Measurements from ENCODE around the gene SLC10A7. TPM values are rescaled to one million over a fixed set of nuclear protein-coding genes. Genes with fewer than 3 reads are reported as not detected.

Gene SLC10A7
- total and polyA plus RNA-seq, 2 experiments from 2014 or later = 0.81 to 4.3 TPM

GRCh38 chr4:146245246-146245645 lies 276.5 kb downstream of the SLC10A7 start:
- H3K27ac ChIP-seq (ENCODE audit: low read depth) = no peak overlapping the region
- no peak overlapping the region for H3K4me3 Mint-ChIP-seq
- H4K20me1 ChIP-seq (replicated peaks; ENCODE audit: insufficient read depth) = no peaks in the 10 kb centered on the region
- H2AFZ ChIP-seq = no peak overlapping the region
- ATAC-seq (no peak), DNase-seq (ENCODE audit: low spot score) (no peak)
- H3K4me2 ChIP-seq = no peak overlapping the region
- H3F3A ChIP-seq (replicated peaks; ENCODE audit: low read depth) = no peaks in the 10 kb centered on the region
- no peaks in the 10 kb centered on the region for H3K9me3 Mint-ChIP-seq
- H3K4me1 ChIP-seq (ENCODE audit: insufficient read depth) = no peaks in the 10 kb centered on the region
- H3K79me2 ChIP-seq (replicated peaks; ENCODE audit: insufficient read depth) = no peaks in the 10 kb centered on the region
- H3K4me1 Mint-ChIP-seq = peaks cover 4% of the 10 kb centered on the region
- TF ChIP-seq JUNB (IDR thresholded peaks at IDR 0.05; ENCODE audit: unreplicated experiment) (no peak), NANOG (IDR thresholded peaks at IDR 0.05; ENCODE audit: borderline replicate concordance) (no peak), EZH2 (IDR thresholded peaks at IDR 0.05; ENCODE audit: low read depth, unreplicated experiment) (no peak), STAT1 (IDR thresholded peaks at IDR 0.05; ENCODE audit: unreplicated experiment) (no peak), ZNF114 (CRISPR knock-in tag; IDR thresholded peaks at IDR 0.05) (no peak), ZNF331 (CRISPR knock-in tag; IDR thresholded peaks at IDR 0.05; ENCODE audit: low read depth) (no peak), REST (IDR thresholded peaks at IDR 0.05; ENCODE audit: unreplicated experiment) (no peak)
- H3K4me3 ChIP-seq = no peak overlapping the region
- no peak overlapping the region for H3K27ac Mint-ChIP-seq
- no peaks in the 10 kb centered on the region for H3K27me3 ChIP-seq (ENCODE audit: insufficient read depth)
- no peaks in the 10 kb centered on the region for H3K36me3 Mint-ChIP-seq (ENCODE audit: low read depth)
- no peaks in the 10 kb centered on the region for H3K36me3 ChIP-seq (ENCODE audit: insufficient read depth)
- H3K9me2 ChIP-seq (ENCODE audit: insufficient read depth) = no peaks in the 10 kb centered on the region
- H3K27me3 Mint-ChIP-seq (ENCODE audit: insufficient read depth, low read depth, poor library complexity) = peaks cover 2% of the 10 kb centered on the region

GRCh38 chr4:146244496-146244895 lies 277.2 kb downstream of the SLC10A7 start:
- no peak overlapping the region for H3K4me3 Mint-ChIP-seq
- no peak overlapping the region for H3K4me2 ChIP-seq

More at GRCh38 chr4:146244496-146244895, 277.2 kb downstream of the SLC10A7 start:
- no peak overlapping the region for H3K27ac ChIP-seq (ENCODE audit: low read depth)
- Mint-ChIP-seq H3K27me3 (ENCODE audit: insufficient read depth, low read depth, poor library complexity) (peaks cover 2% of the 10 kb centered on the region), H3K36me3 (ENCODE audit: low read depth) (no peaks in the 10 kb centered on the region), H3K4me1 (peaks cover 4% of the 10 kb centered on the region), H3K9me3 (no peaks in the 10 kb centered on the region), H3K27ac (no peak overlapping the region)
- no peak overlapping the region for H2AFZ ChIP-seq
- H3K4me1 ChIP-seq (ENCODE audit: insufficient read depth) = no peaks in the 10 kb centered on the region
- H3K27me3 ChIP-seq (ENCODE audit: insufficient read depth) = no peaks in the 10 kb centered on the region
- no peaks in the 10 kb centered on the region for H3K79me2 ChIP-seq (replicated peaks; ENCODE audit: insufficient read depth)
- H3K4me3 ChIP-seq = no peak overlapping the region
- no peaks in the 10 kb centered on the region for H3F3A ChIP-seq (replicated peaks; ENCODE audit: low read depth)
- no peak for ATAC-seq
- H3K9me2 ChIP-seq (ENCODE audit: insufficient read depth) = no peaks in the 10 kb centered on the region
- no peak for DNase-seq (ENCODE audit: low spot score)
- TF ChIP-seq ZNF331 (CRISPR knock-in tag; IDR thresholded peaks at IDR 0.05; ENCODE audit: low read depth) (no peak), EZH2phosphoT487 (IDR thresholded peaks at IDR 0.05; ENCODE audit: unreplicated experiment) (no peak), POLR2AphosphoS5 (IDR thresholded peaks at IDR 0.05; ENCODE audit: low read depth) (no peak), NANOG (IDR thresholded peaks at IDR 0.05; ENCODE audit: borderline replicate concordance) (no peak), JUNB (IDR thresholded peaks at IDR 0.05; ENCODE audit: unreplicated experiment) (no peak)
- H3K36me3 ChIP-seq (ENCODE audit: insufficient read depth) = no peaks in the 10 kb centered on the region
- no peaks in the 10 kb centered on the region for H4K20me1 ChIP-seq (replicated peaks; ENCODE audit: insufficient read depth)

Data from GM23338 (cell line).